H9 (cell line): Measurements from ENCODE around the gene IL25. TPM values are rescaled to one million over a fixed set of nuclear protein-coding genes. Genes with fewer than 3 reads are reported as not detected.
A peak's percentile ranks its signal among the peaks of the same experiment; 100 is the strongest.

Experiments used
- DNase-seq: peaks from one replicate; pipeline ENCODE4 v3.0.0-alpha.2; 2017
- H2AFZ ChIP-seq: one replicate; pipeline ENCODE4 v1.6.1; 2013; ENCODE audit warnings: mild to moderate bottlenecking, low read length, control low read depth, moderate library complexity
- H2AK5ac ChIP-seq: 2 replicates; pipeline ENCODE4 v1.6.1; 2013; ENCODE audit warnings: low read length, control low read depth, mixed read lengths; ENCODE audit not compliant: insufficient read length
- H2BK120ac ChIP-seq: one replicate; pipeline ENCODE4 v1.6.1; 2013; ENCODE audit warnings: low read depth, mild to moderate bottlenecking, low read length, control low read depth, inconsistent platforms; ENCODE audit not compliant: poor library complexity, severe bottlenecking
- H2BK12ac ChIP-seq: 2 replicates; pipeline ENCODE4 v1.6.1; 2013; ENCODE audit warnings: low read length, control low read depth, mixed read lengths, low read depth; ENCODE audit not compliant: insufficient read length
- H2BK15ac ChIP-seq: 2 replicates; pipeline ENCODE4 v1.6.1; 2013; ENCODE audit warnings: low read depth, low read length, control low read depth
- H2BK20ac ChIP-seq: one replicate; pipeline ENCODE4 v1.6.1; 2013; ENCODE audit warnings: low read depth, mild to moderate bottlenecking, low read length, control low read depth, inconsistent platforms; ENCODE audit not compliant: poor library complexity, severe bottlenecking
- H2BK5ac ChIP-seq: 2 replicates; pipeline ENCODE4 v1.6.1; 2013; ENCODE audit warnings: low read length, control low read depth, mixed read lengths; ENCODE audit not compliant: insufficient read length
- H3K14ac ChIP-seq: 2 replicates; pipeline ENCODE4 v1.6.1; 2013; ENCODE audit warnings: low read length, control low read depth; ENCODE audit not compliant: insufficient read depth
- H3K18ac ChIP-seq: 2 replicates; pipeline ENCODE4 v1.6.1; 2013; ENCODE audit warnings: low read depth, mild to moderate bottlenecking, mixed read lengths, low read length, control low read depth; ENCODE audit not compliant: insufficient read length
- H3K23ac ChIP-seq: 2 replicates; pipeline ENCODE4 v1.6.1; 2013; ENCODE audit warnings: low read length, control low read depth, mixed read lengths, low read depth; ENCODE audit not compliant: insufficient read length
- H3K23me2 ChIP-seq: 2 replicates; pipeline ENCODE4 v1.6.1; 2013; ENCODE audit warnings: low read depth, mild to moderate bottlenecking, mixed read lengths, low read length, control low read depth; ENCODE audit not compliant: insufficient read length, poor library complexity, severe bottlenecking
- H3K27ac ChIP-seq: 2 replicates; pipeline ENCODE4 v1.5.1; 2013; ENCODE audit warnings: low read length, control low read depth, mixed read lengths, low read depth; ENCODE audit not compliant: insufficient read length
- H3K27me3 ChIP-seq: 2 replicates; pipeline ENCODE4 v1.6.1; 2013; ENCODE audit warnings: low read length, control low read depth, inconsistent platforms; ENCODE audit not compliant: insufficient read depth
- H3K4ac ChIP-seq: 2 replicates; pipeline ENCODE4 v1.6.1; 2013; ENCODE audit warnings: low read depth, mild to moderate bottlenecking, control low read depth, inconsistent platforms, low read length, moderate library complexity
- H3K4me1 ChIP-seq: 2 replicates; pipeline ENCODE4 v1.6.1; 2013; ENCODE audit warnings: low read length, control low read depth, inconsistent platforms; ENCODE audit not compliant: insufficient read depth
- H3K4me2 ChIP-seq: 2 replicates; pipeline ENCODE4 v1.6.1; 2013; ENCODE audit warnings: low read length, control low read depth, mixed read lengths; ENCODE audit not compliant: insufficient read length, insufficient read depth
- H3K56ac ChIP-seq: 2 replicates; pipeline ENCODE4 v1.6.1; 2013; ENCODE audit warnings: low read depth, mild to moderate bottlenecking, mixed read lengths, low read length, control low read depth; ENCODE audit not compliant: insufficient read length
- H3K79me1 ChIP-seq: 2 replicates; pipeline ENCODE4 v1.6.1; 2013; ENCODE audit warnings: low read depth, mild to moderate bottlenecking, moderate library complexity, low read length, control low read depth, inconsistent platforms; ENCODE audit not compliant: insufficient read depth, poor library complexity, severe bottlenecking
- H3K79me2 ChIP-seq: 2 replicates; pipeline ENCODE4 v1.6.1; 2013; ENCODE audit warnings: low read length, control low read depth, inconsistent platforms; ENCODE audit not compliant: insufficient read depth
- H3K9ac ChIP-seq: 2 replicates; pipeline ENCODE4 v1.6.1; 2013; ENCODE audit warnings: low read length, control low read depth, mixed read lengths; ENCODE audit not compliant: insufficient read length; ENCODE audit errors: extremely low read depth
- H3K9me3 ChIP-seq: one replicate; pipeline ENCODE4 v1.6.1; 2013; ENCODE audit warnings: low read depth, low read length, inconsistent platforms; ENCODE audit not compliant: control insufficient read depth
- H3T11ph ChIP-seq: one replicate; pipeline ENCODE4 v1.6.1; 2013; ENCODE audit warnings: mild to moderate bottlenecking, low read length, control low read depth, inconsistent platforms
- H4K20me1 ChIP-seq: one replicate; pipeline ENCODE4 v1.6.1; 2013; ENCODE audit not compliant: control insufficient read depth, insufficient read length, insufficient read depth
- H4K5ac ChIP-seq: 2 replicates; pipeline ENCODE4 v1.6.1; 2013; ENCODE audit warnings: low read depth, mild to moderate bottlenecking, mixed read lengths, low read length, control low read depth; ENCODE audit not compliant: insufficient read length
- H4K8ac ChIP-seq: replicated peaks from 2 replicates; pipeline ENCODE4 v1.6.1; 2013; ENCODE audit warnings: low read length, control low read depth, mixed read lengths, low read depth; ENCODE audit not compliant: insufficient read length
- H4K91ac ChIP-seq: 2 replicates; pipeline ENCODE4 v1.6.1; 2013; ENCODE audit warnings: low read depth, mild to moderate bottlenecking, moderate library complexity, mixed read lengths, low read length, control low read depth; ENCODE audit not compliant: insufficient read length
- H3K27ac Mint-ChIP-seq, 3 experiments: 2 replicates in 2 of 3; 3 replicates in 1 of 3; pipeline ENCODE4 v1.8.0; 2020 to 2021; ENCODE audit warnings: mixed read lengths in 3 of 3, mild to moderate bottlenecking in 1 of 3, moderate library complexity in 1 of 3
- H3K27me3 Mint-ChIP-seq: 2 replicates; pipeline ENCODE4 v1.8.0; 2021; ENCODE audit warnings: low read depth, mild to moderate bottlenecking, moderate library complexity, mixed read lengths
- H3K36me3 Mint-ChIP-seq, 3 experiments: 2 replicates in 2 of 3; 3 replicates in 1 of 3; pipeline ENCODE4 v1.8.0; 2020 to 2021; ENCODE audit warnings: low read depth in 3 of 3, mixed read lengths in 3 of 3; ENCODE audit not compliant: insufficient read depth in 1 of 3
- H3K4me1 Mint-ChIP-seq, 2 experiments: 2 replicates each; pipeline ENCODE4 v1.8.0; 2020; ENCODE audit warnings: mixed read lengths in 2 of 2
- H3K4me3 Mint-ChIP-seq, 2 experiments: 2 replicates in 1 of 2; 3 replicates in 1 of 2; pipeline ENCODE4 v1.8.0; 2020 to 2021; ENCODE audit warnings: mild to moderate bottlenecking in 2 of 2, mixed read lengths in 2 of 2, moderate library complexity in 1 of 2
- H3K9me3 Mint-ChIP-seq, 2 experiments: 2 replicates in 1 of 2; 3 replicates in 1 of 2; pipeline ENCODE4 v1.8.0; 2020; ENCODE audit warnings: mild to moderate bottlenecking in 2 of 2, mixed read lengths in 2 of 2, moderate library complexity in 1 of 2
- CTCF ChIP-seq: fragments of 200-600 bp; sonication (generic); conservative IDR thresholded peaks from 3 replicates; pipeline ENCODE4 v1.8.0; 2021; ENCODE audit warnings: antibody characterized with exemption, mild to moderate bottlenecking
- WGBS: extraction: QIAGEN DNeasy Blood & Tissue Kit; methylation state at CpG from one replicate; pipeline ENCODE4 v1.1.7; 2013; ENCODE audit warnings: missing lambda C conversion rate, low lambda C conversion rate, mixed read lengths; ENCODE audit not compliant: insufficient read length; ENCODE audit errors: extremely low coverage; 5-methylcytosine and 5-hydroxymethylcytosine counted together
- total RNA-seq: library from RNA; stranded (reverse); gene quantifications from 2 replicates; pipeline ENCODE4 v1.2.1, GENCODE V29; 2021

IL25 gene
- total RNA-seq, 1 experiment from 2014 or later = not detected

- H2BK12ac ChIP-seq = no peak overlapping the region
- H3K4me2 ChIP-seq = no peak overlapping the region
- no peak overlapping the region for H3K9ac ChIP-seq
- no peak overlapping the region for H2AK5ac ChIP-seq
- H3K27ac ChIP-seq = no peak overlapping the region
- no peak overlapping the region for H4K91ac ChIP-seq
- no peaks in the 10 kb centered on the region for H3K27me3 ChIP-seq
- no peak overlapping the region for H3K14ac ChIP-seq
- H4K8ac ChIP-seq = no peak overlapping the region
- H2BK15ac ChIP-seq = no peak overlapping the region
- H3K4me3 Mint-ChIP-seq = no peak overlapping the region
- H2AFZ ChIP-seq = no peak overlapping the region
- H3K36me3 Mint-ChIP-seq = peaks cover 21 to 58% (median 43%) of the 10 kb centered on the region in 3 experiments
- H3K23me2 ChIP-seq = peaks cover 13% of the 10 kb centered on the region
- H3K4me1 ChIP-seq = peaks cover 4% of the 10 kb centered on the region; the same call in 1 of the 2 replicates
- no peak overlapping the region for H3T11ph ChIP-seq
- H2BK20ac ChIP-seq = no peak overlapping the region
- H3K23ac ChIP-seq = no peak overlapping the region
- H3K27me3 Mint-ChIP-seq = peaks cover 5% of the 10 kb centered on the region
- H3K9me3 ChIP-seq = no peaks in the 10 kb centered on the region
- H3K9me3 Mint-ChIP-seq = no peaks in the 10 kb centered on the region; a peak in 1 of 5 replicates
- H3K27ac Mint-ChIP-seq = peak overlapping the region in 1 of 3 experiments; percentile 35; a peak in 1 of 7 replicates
- H4K20me1 ChIP-seq = no peaks in the 10 kb centered on the region
- H4K5ac ChIP-seq = no peak overlapping the region
- H3K4me1 Mint-ChIP-seq = peaks cover 23 to 28% of the 10 kb centered on the region in 2 experiments
- no peak overlapping the region for H2BK120ac ChIP-seq
- peak; percentile 69 for DNase-seq
- no peak overlapping the region for H3K4ac ChIP-seq
- no peak overlapping the region for H3K18ac ChIP-seq
- WGBS = no CpG with 5 or more reads among the region's 11 CpGs
- peak; percentile 54 for TF ChIP-seq CTCF
- H3K79me1 ChIP-seq = no peaks in the 10 kb centered on the region
- H3K79me2 ChIP-seq = no peaks in the 10 kb centered on the region
- H2BK5ac ChIP-seq = no peak overlapping the region
- no peak overlapping the region for H3K56ac ChIP-seq
Measured at GRCh38 chr14:23360496-23360895, 12.1 kb upstream of the IL25 start.
